PC-9 (cell line): ENCODE measurements around the gene PTPN14. TPM values are rescaled to one million over a fixed set of nuclear protein-coding genes. Genes with fewer than 3 reads are reported as not detected.

ENCODE experiments used
- BruUV-seq: library from RNA; stranded (reverse); fragments of 400-500 nt; replicated peaks from 2 replicates; lab custom pipeline; 2021; lab: Mats Ljungman, UMichigan
- CTCF ChIA-PET: fragments of 300-600 bp; sonication (Branson Sonifier 250); formaldehyde crosslinking; loops from one replicate; lab custom pipeline; 2022; ENCODE audit warnings: antibody characterized with exemption; lab: Charles Lee
- POLR2A ChIA-PET: fragments of 300-600 bp; sonication (Branson Sonifier 250); formaldehyde crosslinking; loops from one replicate; lab custom pipeline; 2022; ENCODE audit warnings: antibody characterized with exemption; ENCODE audit not compliant: unreplicated experiment; lab: Charles Lee
- DNase-seq, 2 experiments: peaks; one replicate each; pipeline versions ENCODE4 v3.0.0 to v3.0.0-alpha.2; 2015 to 2022; ENCODE audit warnings: mixed read lengths in 1 of 2
- H2AFZ ChIP-seq: fragments of 200-600 bp; sonication (generic); 2 replicates; pipeline ENCODE4 v1.8.1; 2017; ENCODE audit warnings: antibody characterized with exemption
- H3F3A ChIP-seq: fragments of 200-600 bp; sonication (generic); 2 replicates; pipeline ENCODE4 v1.8.1; 2017; ENCODE audit warnings: antibody characterized with exemption, mild to moderate bottlenecking, low read depth; ENCODE audit not compliant: insufficient read depth
- H3K27ac ChIP-seq: fragments of 200-600 bp; sonication (generic); 2 replicates; pipeline ENCODE4 v1.6.1; 2016; ENCODE audit warnings: mixed run types
- H3K27me3 ChIP-seq: fragments of 200-600 bp; sonication (generic); 2 replicates; pipeline ENCODE4 v1.6.1; 2016; ENCODE audit warnings: low read depth, mixed run types; ENCODE audit not compliant: insufficient read depth
- H3K36me3 ChIP-seq: fragments of 200-600 bp; sonication (generic); 2 replicates; pipeline ENCODE4 v1.6.1; 2016; ENCODE audit warnings: low read depth, mixed run types
- H3K4me1 ChIP-seq: fragments of 200-600 bp; sonication (generic); replicated peaks from 2 replicates; pipeline ENCODE4 v1.6.1; 2016; ENCODE audit warnings: mixed run types; ENCODE audit not compliant: insufficient read depth
- H3K4me2 ChIP-seq: fragments of 200-600 bp; sonication (generic); 2 replicates; pipeline ENCODE4 v1.6.1; 2017; ENCODE audit warnings: mixed run types
- H3K4me3 ChIP-seq: fragments of 200-600 bp; sonication (generic); 2 replicates; pipeline ENCODE4 v1.6.1; 2016; ENCODE audit warnings: mixed run types
- H3K79me2 ChIP-seq: fragments of 200-600 bp; sonication (generic); 2 replicates; pipeline ENCODE4 v1.6.1; 2017; ENCODE audit warnings: low read depth, mixed run types
- H3K9me2 ChIP-seq: fragments of 200-600 bp; sonication (generic); 2 replicates; pipeline ENCODE4 v1.8.1; 2017; ENCODE audit warnings: mild to moderate bottlenecking; ENCODE audit not compliant: insufficient read depth
- H3K9me3 ChIP-seq: fragments of 200-600 bp; sonication (generic); 2 replicates; pipeline ENCODE4 v1.8.1; 2016; ENCODE audit warnings: low read depth; ENCODE audit not compliant: insufficient read depth
- H4K20me1 ChIP-seq: fragments of 200-600 bp; sonication (generic); 2 replicates; pipeline ENCODE4 v1.8.1; 2017; ENCODE audit not compliant: insufficient read depth
- CTCF ChIP-seq: fragments of 200-600 bp; sonication (generic); conservative IDR thresholded peaks from 2 replicates; pipeline ENCODE4 v1.6.1; 2017; ENCODE audit warnings: mixed run types, antibody characterized with exemption, mild to moderate bottlenecking, moderate library complexity
- EZH2 ChIP-seq: fragments of 200-600 bp; sonication (generic); IDR thresholded peaks from 2 replicates; pipeline ENCODE4 v1.8.0; 2017; ENCODE audit warnings: antibody characterized with exemption, low read depth
- intact Hi-C: fragments of 100-400 bp; cut with micrococcal nuclease; formaldehyde crosslinking; loops from one replicate; pipeline ENCODE4 v1.10.0; 2022; ENCODE audit not compliant: unreplicated experiment
- total RNA-seq: library from RNA; stranded (reverse); gene quantifications from 2 replicates; pipeline ENCODE4 v1.2.3, GENCODE V29; 2021

Gene PTPN14
- total RNA-seq, 1 experiment from 2014 or later: 78.9 TPM

GRCh38 chr1:214305164-214305751 is 246.1 kb downstream of the PTPN14 start:
- H3K4me2 ChIP-seq: no peak overlapping the region
- DNase-seq: no peak
- H3F3A ChIP-seq: no peaks in the 10 kb centered on the region
- no peak overlapping the region for H3K4me3 ChIP-seq
- H2AFZ ChIP-seq: no peak overlapping the region
- intact Hi-C loops: no loop called here
- no peaks in the 10 kb centered on the region for H3K79me2 ChIP-seq
- no peaks in the 10 kb centered on the region for H3K4me1 ChIP-seq
- H3K27me3 ChIP-seq: no peaks in the 10 kb centered on the region
- ChIA-PET CTCF (interaction anchor here (0.9 kb wide), 1 partner anchor 93 kb away, joined by 5 read pairs; no protein-coding TSS in a partner anchor), POLR2A (no interaction called here)
- H4K20me1 ChIP-seq: no peaks in the 10 kb centered on the region; the same call in 1 of the 2 replicates
- H3K27ac ChIP-seq: no peak overlapping the region
- TF ChIP-seq CTCF: no peak
- no peak for TF ChIP-seq EZH2
- BruUV-seq: no TSS peak
- no peaks in the 10 kb centered on the region for H3K9me2 ChIP-seq
- no peaks in the 10 kb centered on the region for H3K36me3 ChIP-seq
- no peaks in the 10 kb centered on the region for H3K9me3 ChIP-seq

- no peaks in the 10 kb centered on the region for H3K9me2 ChIP-seq
- H3K27ac ChIP-seq: no peak overlapping the region
- CTCF ChIA-PET: no interaction called here
- TF ChIP-seq CTCF (no peak), EZH2 (no peak)
- no peaks in the 10 kb centered on the region for H3K9me3 ChIP-seq
- BruUV-seq: no TSS peak
- no peak for DNase-seq
- no peaks in the 10 kb centered on the region; the same call in 1 of the 2 replicates for H4K20me1 ChIP-seq
- H3K4me3 ChIP-seq: no peak overlapping the region
- intact Hi-C loops: no loop called here
- H2AFZ ChIP-seq: no peak overlapping the region
- no peaks in the 10 kb centered on the region for H3K4me1 ChIP-seq
- POLR2A ChIA-PET: interaction anchor here (0.6 kb wide), 1 partner anchor 22 kb away, joined by 7 read pairs; the partner anchor contains the start of gene SMYD2
- H3K27me3 ChIP-seq: no peaks in the 10 kb centered on the region
- H3K36me3 ChIP-seq: no peaks in the 10 kb centered on the region
- H3K79me2 ChIP-seq: peaks cover 7% of the 10 kb centered on the region; the same call in 1 of the 2 replicates
- no peaks in the 10 kb centered on the region for H3F3A ChIP-seq
- no peak overlapping the region for H3K4me2 ChIP-seq
Observed at GRCh38 chr1:214303141-214303930, 248.1 kb downstream of the PTPN14 start.

- Histone ChIP-seq H3K4me3 (no peak overlapping the region), H3K9me2 (no peaks in the 10 kb centered on the region; the same call in 1 of the 2 replicates), H4K20me1 (no peaks in the 10 kb centered on the region; the same call in 1 of the 2 replicates), H3K4me1 (peaks cover 17% of the 10 kb centered on the region), H3K4me2 (no peak overlapping the region), H3K27me3 (no peaks in the 10 kb centered on the region), H3K27ac (no peak overlapping the region), H3F3A (peaks cover 13% of the 10 kb centered on the region; the same call in 1 of the 2 replicates), H3K36me3 (no peaks in the 10 kb centered on the region), H3K9me3 (no peaks in the 10 kb centered on the region), H3K79me2 (peaks cover 17% of the 10 kb centered on the region; the same call in 1 of the 2 replicates), H2AFZ (no peak overlapping the region)
- BruUV-seq: no TSS peak
- DNase-seq: no peak
- POLR2A ChIA-PET: no interaction called here
- intact Hi-C loops: no loop called here
- CTCF ChIA-PET: no interaction called here
- no peak for TF ChIP-seq CTCF
- TF ChIP-seq EZH2: no peak
Observed at GRCh38 chr1:214301526-214301925, 249.9 kb downstream of the PTPN14 start.
